K562 (cell line): ENCODE measurements around the gene SRPK3. TPM values are rescaled to one million over a fixed set of nuclear protein-coding genes. Genes with fewer than 3 reads are reported as not detected.

ENCODE experiments used
- ATAC-seq: fragments of 200-7000 bp; cut with Tn5 transposase; 3 replicates; pipeline ENCODE4 v1.9.1; 2020; ENCODE audit warnings: moderate library complexity
- BruUV-seq: library from RNA; stranded (reverse); fragments of 400-500 nt; replicated peaks from 2 replicates; lab custom pipeline; 2021; lab: Mats Ljungman, UMichigan
- CTCF ChIA-PET: fragments of 300-600 bp; formaldehyde crosslinking; extraction: SDS; loops from one replicate; lab custom pipeline; 2021; ENCODE audit warnings: low intra/inter-chr PET ratio; lab: Yijun Ruan, JAX
- POLR2A ChIA-PET: fragments of 300-600, 350-650 bp; sonication (Branson Sonifier 250); formaldehyde crosslinking; extraction: SDS; loops from one replicate; lab custom pipeline; 2021; ENCODE audit warnings: antibody characterized with exemption, inconsistent platforms; lab: Yijun Ruan, JAX
- DNase-seq, 4 experiments: peaks; one replicate each; pipeline versions ENCODE4 v3.0.0 to v3.0.0-alpha.2; 2011 to 2018; ENCODE audit warnings: low spot score in 3 of 4, mixed read lengths in 3 of 4; ENCODE audit errors: extremely low read depth in 1 of 4
- FAIRE-seq: peaks from 2 replicates; lab custom pipeline; 2011; peaks lifted over from hg19 to GRCh38; lab: Jason Lieb, UNC
- H2AFZ ChIP-seq: 2 replicates; pipeline ENCODE4 v1.6.0; 2011; ENCODE audit warnings: low read depth, low read length, control low read depth, inconsistent platforms
- H3K27ac ChIP-seq: fragments of 200-600 bp; 3 replicates; pipeline ENCODE4 v1.8.0; 2011; ENCODE audit warnings: low read depth, mild to moderate bottlenecking, control low read depth, inconsistent platforms, low read length, moderate library complexity, mixed read lengths; ENCODE audit errors: extremely low read depth
- H3K27me3 ChIP-seq, 2 experiments: fragments of 300-600 bp in 1 of 2; 2 replicates in 1 of 2; 3 replicates in 1 of 2; pipeline versions ENCODE4 v1.6.0 to v1.8.0; 2011; ENCODE audit warnings: inconsistent platforms in 2 of 2, low read length in 2 of 2, mild to moderate bottlenecking in 1 of 2, mixed read lengths in 1 of 2, moderate library complexity in 1 of 2; ENCODE audit not compliant: control insufficient read depth in 2 of 2, insufficient read depth in 2 of 2
- H3K36me3 ChIP-seq: fragments of 300-600 bp; 3 replicates; pipeline ENCODE4 v1.8.0; 2011; ENCODE audit warnings: mild to moderate bottlenecking, low read length, inconsistent platforms; ENCODE audit not compliant: control insufficient read depth, insufficient read depth
- H3K4me1 ChIP-seq, 2 experiments: fragments of 200-600 bp in 1 of 2; replicated peaks in 1 of 2; 2 replicates in 1 of 2; 3 replicates in 1 of 2; pipeline versions ENCODE4 v1.5.1 to v1.8.0; 2011; ENCODE audit warnings: inconsistent platforms in 2 of 2, low read length in 2 of 2, mild to moderate bottlenecking in 1 of 2, mixed read lengths in 1 of 2, moderate library complexity in 1 of 2; ENCODE audit not compliant: control insufficient read depth in 2 of 2, insufficient read depth in 2 of 2
- H3K4me2 ChIP-seq: 2 replicates; pipeline ENCODE4 v1.6.1; 2011; ENCODE audit warnings: low read length, control low read depth, inconsistent platforms, mixed read lengths; ENCODE audit not compliant: insufficient read depth
- H3K4me3 ChIP-seq: fragments of 200-600 bp; sonication (generic), shearing (Covaris generic); 2 replicates; pipeline ENCODE4 v1.5.1; 2016; ENCODE audit warnings: control low read depth, inconsistent platforms
- H3K79me2 ChIP-seq: fragments of 200-600 bp; 3 replicates; pipeline ENCODE4 v1.8.0; 2011; ENCODE audit warnings: low read length, inconsistent platforms; ENCODE audit not compliant: control insufficient read depth, insufficient read depth
- H3K9ac ChIP-seq, 2 experiments: 2 replicates each; pipeline versions ENCODE4 v1.6.0 to v1.6.1; 2011; ENCODE audit warnings: low read depth in 2 of 2, low read length in 2 of 2, control low read depth in 1 of 2, inconsistent platforms in 1 of 2, mild to moderate bottlenecking in 1 of 2, mixed read lengths in 1 of 2; ENCODE audit not compliant: insufficient read depth in 1 of 2
- H3K9me1 ChIP-seq: one replicate; pipeline ENCODE4 v1.6.0; 2011; ENCODE audit warnings: inconsistent platforms, mild to moderate bottlenecking, low read length, moderate library complexity; ENCODE audit not compliant: control insufficient read depth, insufficient read depth
- H3K9me3 ChIP-seq: replicated peaks from 2 replicates; pipeline ENCODE4 v1.5.1; 2011; ENCODE audit warnings: low read depth, low read length, inconsistent platforms; ENCODE audit not compliant: control insufficient read depth, insufficient read depth
- H4K20me1 ChIP-seq: replicated peaks from 2 replicates; pipeline ENCODE4 v1.6.1; 2011; ENCODE audit warnings: low read length, inconsistent platforms, mixed read lengths; ENCODE audit not compliant: control insufficient read depth, insufficient read depth
- ATF7 ChIP-seq: fragments of 450-650 bp; IDR thresholded peaks from 2 replicates; pipeline ENCODE4 v1.7.1; 2014; ENCODE audit warnings: mild to moderate bottlenecking, moderate library complexity
- CXXC5 ChIP-seq: fragments of 250-450 bp; sonication (Bioruptor Pico); IDR thresholded peaks from 2 replicates; pipeline ENCODE4 v1.8.0; 2022; ENCODE audit warnings: inconsistent platforms, mild to moderate bottlenecking, moderate library complexity
- DDX20 ChIP-seq: fragments of 450-650 bp; IDR thresholded peaks from 2 replicates; pipeline ENCODE4 v1.6.1; 2016; ENCODE audit warnings: missing genetic modification characterization, low read depth, mild to moderate bottlenecking, missing compliant biosample characterization, moderate library complexity
- FOXK2 ChIP-seq, 2 experiments: fragments of 450-650 bp; IDR thresholded peaks in 1 of 2; conservative IDR thresholded peaks in 1 of 2; 2 replicates each; pipeline ENCODE4 v1.6.1; 2016; ENCODE audit warnings: low read depth in 2 of 2, mild to moderate bottlenecking in 1 of 2
- KLF6 ChIP-seq: fragments of 250-450 bp; sonication (Bioruptor Pico); IDR thresholded peaks from 2 replicates; pipeline ENCODE4 v1.4.0; 2020; ENCODE audit warnings: mild to moderate bottlenecking, moderate library complexity, borderline replicate concordance
- MTA1 ChIP-seq: fragments of 450-650 bp; IDR thresholded peaks from 2 replicates; pipeline ENCODE4 v1.6.1; 2017; ENCODE audit warnings: borderline replicate concordance
- MYBL2 ChIP-seq, 2 experiments: fragments of 450-650 bp in 1 of 2; sonication (generic) in 1 of 2; formaldehyde crosslinking in 1 of 2; IDR thresholded peaks; 2 replicates each; pipeline versions ENCODE4 v1.6.1 to v1.8.1; 2017 to 2022; ENCODE audit warnings: borderline replicate concordance in 1 of 2, inconsistent platforms in 1 of 2, low read depth in 1 of 2, mild to moderate bottlenecking in 1 of 2, missing genetic modification reagents in 1 of 2, moderate library complexity in 1 of 2
- NR3C1 ChIP-seq: sonication (generic); formaldehyde crosslinking; IDR thresholded peaks from 2 replicates; pipeline ENCODE4 v1.8.1; 2022; ENCODE audit warnings: missing genetic modification reagents
- RBBP5 ChIP-seq: fragments of 200-600 bp; sonication (generic); IDR thresholded peaks from 2 replicates; pipeline ENCODE4 v1.6.1; 2012; ENCODE audit warnings: borderline replicate concordance, mild to moderate bottlenecking, low read length, control low read depth, inconsistent platforms; ENCODE audit not compliant: insufficient read depth, poor library complexity, severe bottlenecking
- RBM14 ChIP-seq: fragments of 200-400 bp; formaldehyde crosslinking; IDR thresholded peaks from 2 replicates; pipeline ENCODE4 v1.6.1; 2018; ENCODE audit warnings: low read depth, mild to moderate bottlenecking, low read length, moderate library complexity, borderline replicate concordance; ENCODE audit not compliant: insufficient read depth
- ZNF354B ChIP-seq: fragments of 250-450 bp; sonication (Bioruptor Pico); IDR thresholded peaks from 2 replicates; pipeline ENCODE4 v1.4.0; 2020
- WGBS: fragments of 100-300 bp; shearing (Covaris generic); methylation state at CpG from one replicate; pipeline ENCODE4 v1.1.6; 2016; ENCODE audit warnings: low coverage, mixed read lengths; ENCODE audit not compliant: insufficient coverage; ENCODE audit errors: missing lambda C conversion rate; 5-methylcytosine and 5-hydroxymethylcytosine counted together
- in situ Hi-C: fragments of 300-500 bp; cut with MboI; formaldehyde crosslinking; loops from 4 replicates; pipeline ENCODE4 v1.15.0; 2018; ENCODE audit warnings: inconsistent platforms, mixed read lengths
- intact Hi-C: fragments of 100-400 bp; cut with micrococcal nuclease; formaldehyde crosslinking; loops from 2 replicates; pipeline ENCODE4 v1.14.2; 2022
- polyA plus RNA-seq, 8 experiments: library from polyadenylated mRNA; depleted of rRNA in 4 of 8; stranded (reverse) in 5 of 8; unstranded in 3 of 8; fragments of >200 nt; fragmentation: Nextera tagmentation in 2 of 8; fragmentation: Illumina TruSeq in 1 of 8; extraction: Ambion mirVana in 2 of 8; extraction: Trizol in 1 of 8; gene quantifications; 2 replicates each; pipeline versions ENCODE4 v1.2.1 to v1.2.3, GENCODE V29; 2011 to 2014; ENCODE audit warnings: inconsistent platforms in 1 of 8, missing spikeins in 1 of 8
- total RNA-seq, 7 experiments: library from RNA; depleted of rRNA in 6 of 7; stranded (reverse); fragments of >200 nt in 6 of 7; fragmentation: Illumina TruSeq in 2 of 7; extraction: Trizol in 2 of 7; gene quantifications; 2 replicates each; pipeline versions ENCODE4 v1.2.1 to v1.2.3, GENCODE V29; 2011 to 2021; ENCODE audit warnings: low replicate concordance in 1 of 7
- TF ChIP-seq, protein P1 (sequence below): sonication (generic); formaldehyde crosslinking; IDR thresholded peaks from 2 replicates; pipeline ENCODE4 v1.8.1; 2022; ENCODE audit warnings: missing genetic modification reagents
- TF ChIP-seq, protein P2 (sequence below): sonication (generic); formaldehyde crosslinking; IDR thresholded peaks from 2 replicates; pipeline ENCODE4 v1.8.1; 2023; ENCODE audit warnings: mild to moderate bottlenecking, missing genetic modification reagents
- TF ChIP-seq, protein P3 (sequence below): fragments of 450-650 bp; conservative IDR thresholded peaks from 2 replicates; pipeline ENCODE4 v1.6.1; 2016; ENCODE audit warnings: missing genetic modification characterization, low read depth, mild to moderate bottlenecking, control low read depth, missing compliant biosample characterization

SRPK3 gene
- total and polyA plus RNA-seq, 9 of the 15 experiments (the other 6 are each of a cell fraction or from before 2014, with no cell fraction given): 0.01 to 0.09 (median 0.04) TPM; not detected in 2

DNA sequence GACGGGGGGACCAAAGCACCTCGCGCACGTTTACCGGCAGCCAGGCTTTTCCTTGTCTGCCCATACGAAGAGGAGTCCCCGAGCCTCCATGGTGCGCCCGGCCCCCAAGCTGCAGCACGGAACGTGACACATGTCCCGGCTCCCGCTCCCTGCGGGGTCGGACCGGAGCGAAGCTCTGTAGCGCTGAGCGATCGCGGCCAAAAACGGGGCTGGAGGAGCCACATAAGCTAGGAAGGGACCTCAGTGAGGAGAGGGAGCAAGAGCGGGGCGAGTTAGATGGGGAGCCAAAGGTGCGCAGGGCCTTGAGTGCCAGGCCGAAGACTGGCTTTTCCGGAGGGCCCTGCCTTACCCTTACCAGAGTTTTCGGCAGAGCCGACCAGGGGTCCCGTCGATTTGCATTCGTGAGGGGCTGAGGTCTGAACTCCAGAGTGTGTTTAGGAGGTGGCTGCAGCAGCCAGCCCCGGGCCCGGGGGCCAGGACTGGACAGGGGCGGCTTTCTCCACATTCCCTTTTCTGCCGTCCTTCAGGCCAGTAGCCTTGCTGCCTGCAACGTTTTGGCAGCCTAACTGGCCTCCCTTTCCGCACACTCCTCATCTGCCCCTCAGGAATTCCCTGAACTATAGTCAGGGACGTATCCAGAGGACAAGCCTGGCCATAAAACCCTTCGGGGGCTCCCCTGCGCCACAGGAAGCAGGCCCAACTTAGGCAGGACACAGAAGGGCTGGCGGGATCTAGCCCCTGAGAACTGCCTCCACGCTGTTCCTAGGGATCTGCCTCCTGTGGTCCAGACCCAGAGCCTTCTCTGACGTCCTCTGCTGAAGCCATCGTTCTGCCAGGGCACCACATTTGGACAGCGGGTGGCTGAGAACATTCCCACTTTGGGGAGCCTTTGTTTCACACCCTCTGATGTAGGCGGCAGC, 14.3 kb downstream of the SRPK3 start:
- no peak for FAIRE-seq
- peaks cover 33 to 69% of the 10 kb centered on the region in 2 experiments for H3K4me1 ChIP-seq
- peak overlapping the region; percentile 93 to 96 for H3K9ac ChIP-seq
- no peaks in the 10 kb centered on the region for H3K9me1 ChIP-seq
- no peaks in the 10 kb centered on the region for H3K9me3 ChIP-seq
- H3K36me3 ChIP-seq: peaks cover 59% of the 10 kb centered on the region; the same call in 2 of the 3 replicates
- BruUV-seq: TSS peak; percentile 85
- H4K20me1 ChIP-seq: no peaks in the 10 kb centered on the region; the same call in 1 of the 2 replicates
- ATAC-seq: peak; percentile 8
- in situ Hi-C loops (no loop called here), intact Hi-C loops (loop anchor here (2.0 kb wide), 1 partner anchor 30 kb away; the partner anchor contains the start of gene PLXNB3)
- peak overlapping the region; percentile 78 for H3K4me3 ChIP-seq
- H3K79me2 ChIP-seq: peaks cover 60% of the 10 kb centered on the region
- H3K27me3 ChIP-seq: no peaks in the 10 kb centered on the region
- H3K4me2 ChIP-seq: peak overlapping the region; percentile 90
- H3K27ac ChIP-seq: peak overlapping the region; percentile 96
- peak in 3 of 4 experiments; percentile 32 to 61 (median 51) for DNase-seq
- 0 out of 2 replicates have a peak overlapping the region, but pooled peaks have one; percentile 47 for H2AFZ ChIP-seq
- ChIA-PET POLR2A (interaction anchor here (0.6 to 1.0 kb wide), 7 partner anchors 11 to 352 kb away, joined by 3 to 5 read pairs (median 3); partner anchors contain the start of gene ARHGAP4), CTCF (no interaction called here)
- 3% methylated on average over 38 of the region's 47 CpGs for WGBS
- no peak for TF ChIP-seq RBBP5
- TF ChIP-seq MYBL2 (IDR thresholded peaks at IDR 0.05; ENCODE audit: low read depth): no peak
- TF ChIP-seq MYBL2 (CRISPR knock-in tag; IDR thresholded peaks at IDR 0.05; ENCODE audit: borderline replicate concordance): no peak
- no peak for TF ChIP-seq FOXK2 (conservative IDR thresholded peaks at IDR 0.05 in 1 of 2, IDR thresholded peaks at IDR 0.05 in 1 of 2; ENCODE audit: low read depth in 2 of 2)
- TF ChIP-seq, protein P1, sequence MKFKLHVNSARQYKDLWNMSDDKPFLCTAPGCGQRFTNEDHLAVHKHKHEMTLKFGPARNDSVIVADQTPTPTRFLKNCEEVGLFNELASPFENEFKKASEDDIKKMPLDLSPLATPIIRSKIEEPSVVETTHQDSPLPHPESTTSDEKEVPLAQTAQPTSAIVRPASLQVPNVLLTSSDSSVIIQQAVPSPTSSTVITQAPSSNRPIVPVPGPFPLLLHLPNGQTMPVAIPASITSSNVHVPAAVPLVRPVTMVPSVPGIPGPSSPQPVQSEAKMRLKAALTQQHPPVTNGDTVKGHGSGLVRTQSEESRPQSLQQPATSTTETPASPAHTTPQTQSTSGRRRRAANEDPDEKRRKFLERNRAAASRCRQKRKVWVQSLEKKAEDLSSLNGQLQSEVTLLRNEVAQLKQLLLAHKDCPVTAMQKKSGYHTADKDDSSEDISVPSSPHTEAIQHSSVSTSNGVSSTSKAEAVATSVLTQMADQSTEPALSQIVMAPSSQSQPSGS (CRISPR knock-in tag): no peak
- TF ChIP-seq ATF7: no peak
- 0 out of 2 replicates have a peak, but pooled peaks have one; percentile 30 for TF ChIP-seq NR3C1 (CRISPR knock-in tag)
- no peak for TF ChIP-seq DDX20 (tag)
- TF ChIP-seq CXXC5 (CRISPR knock-in tag): no peak
- TF ChIP-seq, protein P2, sequence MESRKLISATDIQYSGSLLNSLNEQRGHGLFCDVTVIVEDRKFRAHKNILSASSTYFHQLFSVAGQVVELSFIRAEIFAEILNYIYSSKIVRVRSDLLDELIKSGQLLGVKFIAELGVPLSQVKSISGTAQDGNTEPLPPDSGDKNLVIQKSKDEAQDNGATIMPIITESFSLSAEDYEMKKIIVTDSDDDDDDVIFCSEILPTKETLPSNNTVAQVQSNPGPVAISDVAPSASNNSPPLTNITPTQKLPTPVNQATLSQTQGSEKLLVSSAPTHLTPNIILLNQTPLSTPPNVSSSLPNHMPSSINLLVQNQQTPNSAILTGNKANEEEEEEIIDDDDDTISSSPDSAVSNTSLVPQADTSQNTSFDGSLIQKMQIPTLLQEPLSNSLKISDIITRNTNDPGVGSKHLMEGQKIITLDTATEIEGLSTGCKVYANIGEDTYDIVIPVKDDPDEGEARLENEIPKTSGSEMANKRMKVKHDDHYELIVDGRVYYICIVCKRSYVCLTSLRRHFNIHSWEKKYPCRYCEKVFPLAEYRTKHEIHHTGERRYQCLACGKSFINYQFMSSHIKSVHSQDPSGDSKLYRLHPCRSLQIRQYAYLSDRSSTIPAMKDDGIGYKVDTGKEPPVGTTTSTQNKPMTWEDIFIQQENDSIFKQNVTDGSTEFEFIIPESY: no peak
- TF ChIP-seq ZNF354B (CRISPR knock-in tag): no peak
- no peak for TF ChIP-seq RBM14
- TF ChIP-seq, protein P3, sequence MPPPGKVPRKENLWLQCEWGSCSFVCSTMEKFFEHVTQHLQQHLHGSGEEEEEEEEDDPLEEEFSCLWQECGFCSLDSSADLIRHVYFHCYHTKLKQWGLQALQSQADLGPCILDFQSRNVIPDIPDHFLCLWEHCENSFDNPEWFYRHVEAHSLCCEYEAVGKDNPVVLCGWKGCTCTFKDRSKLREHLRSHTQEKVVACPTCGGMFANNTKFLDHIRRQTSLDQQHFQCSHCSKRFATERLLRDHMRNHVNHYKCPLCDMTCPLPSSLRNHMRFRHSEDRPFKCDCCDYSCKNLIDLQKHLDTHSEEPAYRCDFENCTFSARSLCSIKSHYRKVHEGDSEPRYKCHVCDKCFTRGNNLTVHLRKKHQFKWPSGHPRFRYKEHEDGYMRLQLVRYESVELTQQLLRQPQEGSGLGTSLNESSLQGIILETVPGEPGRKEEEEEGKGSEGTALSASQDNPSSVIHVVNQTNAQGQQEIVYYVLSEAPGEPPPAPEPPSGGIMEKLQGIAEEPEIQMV (tag): no peak
- TF ChIP-seq MTA1: no peak
- no peak for TF ChIP-seq KLF6 (CRISPR knock-in tag)
